ENCODE data around the gene SLC4A8.

The SLC4A8 gene

DNA sequence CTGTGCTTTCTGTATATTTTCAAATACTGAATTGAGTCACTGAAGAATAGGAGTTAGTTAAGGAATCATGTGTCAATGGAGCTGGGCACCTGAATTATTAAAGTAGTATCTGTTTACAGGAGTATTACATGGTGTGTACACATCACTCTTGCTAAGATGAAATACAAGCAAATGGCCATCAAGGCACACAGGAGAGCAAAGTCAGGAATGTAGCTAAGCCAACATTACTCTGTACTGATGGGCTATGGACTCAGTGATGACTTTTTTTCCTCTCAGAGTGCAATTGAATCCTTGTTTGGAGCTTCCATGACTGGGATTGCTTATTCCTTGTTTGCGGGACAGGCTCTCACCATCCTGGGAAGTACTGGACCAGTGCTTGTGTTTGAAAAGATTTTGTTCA lies 45.5 kb downstream of the SLC4A8 start:
- DNase-seq (ENCODE audit: extremely low read depth, low read depth), result no peak
- H3K4me3 ChIP-seq (replicated peaks; ENCODE audit: low read depth, low read length), result no peak overlapping the region
- TF ChIP-seq, protein P1, sequence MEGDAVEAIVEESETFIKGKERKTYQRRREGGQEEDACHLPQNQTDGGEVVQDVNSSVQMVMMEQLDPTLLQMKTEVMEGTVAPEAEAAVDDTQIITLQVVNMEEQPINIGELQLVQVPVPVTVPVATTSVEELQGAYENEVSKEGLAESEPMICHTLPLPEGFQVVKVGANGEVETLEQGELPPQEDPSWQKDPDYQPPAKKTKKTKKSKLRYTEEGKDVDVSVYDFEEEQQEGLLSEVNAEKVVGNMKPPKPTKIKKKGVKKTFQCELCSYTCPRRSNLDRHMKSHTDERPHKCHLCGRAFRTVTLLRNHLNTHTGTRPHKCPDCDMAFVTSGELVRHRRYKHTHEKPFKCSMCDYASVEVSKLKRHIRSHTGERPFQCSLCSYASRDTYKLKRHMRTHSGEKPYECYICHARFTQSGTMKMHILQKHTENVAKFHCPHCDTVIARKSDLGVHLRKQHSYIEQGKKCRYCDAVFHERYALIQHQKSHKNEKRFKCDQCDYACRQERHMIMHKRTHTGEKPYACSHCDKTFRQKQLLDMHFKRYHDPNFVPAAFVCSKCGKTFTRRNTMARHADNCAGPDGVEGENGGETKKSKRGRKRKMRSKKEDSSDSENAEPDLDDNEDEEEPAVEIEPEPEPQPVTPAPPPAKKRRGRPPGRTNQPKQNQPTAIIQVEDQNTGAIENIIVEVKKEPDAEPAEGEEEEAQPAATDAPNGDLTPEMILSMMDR (IDR thresholded peaks at IDR 0.05; ENCODE audit: low read depth, low read length, missing control alignments), result no peak

DNA sequence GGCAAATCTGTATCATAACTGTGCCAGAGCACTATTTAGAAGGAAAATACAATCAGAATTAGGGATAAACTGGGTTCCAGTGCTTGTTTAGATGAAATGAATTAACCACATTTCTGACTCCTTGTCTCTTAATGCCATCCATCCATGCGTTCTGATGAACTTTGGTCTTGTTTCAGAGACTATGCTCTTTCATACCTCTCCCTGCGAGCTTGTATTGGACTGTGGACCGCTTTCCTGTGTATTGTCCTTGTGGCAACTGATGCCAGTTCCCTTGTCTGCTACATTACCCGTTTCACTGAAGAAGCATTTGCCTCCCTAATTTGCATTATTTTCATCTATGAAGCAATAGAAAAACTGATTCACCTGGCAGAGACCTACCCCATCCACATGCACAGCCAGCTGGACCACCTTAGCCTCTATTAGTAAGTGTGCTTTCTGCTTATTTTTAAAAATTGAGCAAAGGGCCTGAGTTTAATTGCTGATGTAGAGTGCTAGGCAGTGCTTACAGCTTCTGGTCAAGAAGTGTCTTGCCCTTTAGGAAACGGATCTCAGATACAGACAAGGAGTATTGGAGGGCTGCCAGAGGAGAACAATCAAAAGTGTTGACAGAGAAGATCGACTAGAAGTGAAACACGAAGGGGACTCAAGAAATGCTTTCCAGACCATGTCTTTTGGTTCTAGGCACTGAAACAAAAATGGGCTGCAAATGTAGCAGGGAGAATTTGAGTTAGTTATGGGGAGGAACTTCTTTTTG lies 46.7 kb downstream of the SLC4A8 start:
- no peak overlapping the region for H3K4me3 ChIP-seq (replicated peaks; ENCODE audit: low read depth, low read length)
- TF ChIP-seq, protein P1 (IDR thresholded peaks at IDR 0.05; ENCODE audit: low read depth, low read length, missing control alignments), result no peak
- DNase-seq (ENCODE audit: extremely low read depth, low read depth), result no peak

DNA sequence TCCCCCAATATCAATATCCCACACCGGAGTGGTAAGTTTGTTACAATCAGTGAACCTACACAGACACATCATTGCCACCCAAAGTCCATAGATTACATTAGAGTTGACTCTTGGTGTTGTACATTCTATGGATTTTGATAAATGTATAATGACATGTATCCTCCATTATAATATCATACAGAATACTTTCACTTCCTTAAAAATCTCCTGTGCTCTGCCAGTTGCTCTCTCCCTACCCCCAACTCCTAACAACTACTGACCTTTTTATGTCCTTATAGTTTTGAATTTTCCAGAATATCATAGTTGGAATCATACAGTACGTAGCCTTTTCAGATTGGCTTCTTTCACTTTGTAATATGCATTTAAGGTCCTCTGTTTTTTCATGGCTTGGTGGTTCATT lies 48.4 kb downstream of the SLC4A8 start:
- TF ChIP-seq, protein P1 (IDR thresholded peaks at IDR 0.05; ENCODE audit: low read depth, low read length, missing control alignments), result no peak
- no peak overlapping the region for H3K4me3 ChIP-seq (replicated peaks; ENCODE audit: low read depth, low read length)
- no peak for DNase-seq (ENCODE audit: extremely low read depth, low read depth)

DNA sequence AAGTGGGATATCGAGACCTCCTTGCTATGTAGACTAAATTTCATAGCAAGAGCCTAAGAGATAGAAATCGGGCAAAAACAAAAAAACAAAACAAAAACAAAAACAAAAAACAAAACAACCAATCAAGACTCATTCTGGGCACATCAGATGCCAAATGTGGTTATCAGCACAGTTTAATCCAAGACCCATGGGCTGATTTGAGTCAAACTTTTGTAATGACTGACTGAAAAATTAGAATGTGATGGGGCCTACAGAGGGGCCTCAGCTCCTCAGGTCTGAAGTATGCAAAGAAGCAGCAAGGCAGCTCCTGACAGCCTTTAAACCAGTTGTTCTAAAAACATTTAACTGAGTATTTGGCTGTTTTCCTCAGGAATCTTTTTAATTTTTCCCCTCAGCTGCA lies 49.3 kb downstream of the SLC4A8 start:
- TF ChIP-seq, protein P1 (IDR thresholded peaks at IDR 0.05; ENCODE audit: low read depth, low read length, missing control alignments), result no peak
- no peak for DNase-seq (ENCODE audit: extremely low read depth, low read depth)
- no peak overlapping the region for H3K4me3 ChIP-seq (replicated peaks; ENCODE audit: low read depth, low read length)

DNA sequence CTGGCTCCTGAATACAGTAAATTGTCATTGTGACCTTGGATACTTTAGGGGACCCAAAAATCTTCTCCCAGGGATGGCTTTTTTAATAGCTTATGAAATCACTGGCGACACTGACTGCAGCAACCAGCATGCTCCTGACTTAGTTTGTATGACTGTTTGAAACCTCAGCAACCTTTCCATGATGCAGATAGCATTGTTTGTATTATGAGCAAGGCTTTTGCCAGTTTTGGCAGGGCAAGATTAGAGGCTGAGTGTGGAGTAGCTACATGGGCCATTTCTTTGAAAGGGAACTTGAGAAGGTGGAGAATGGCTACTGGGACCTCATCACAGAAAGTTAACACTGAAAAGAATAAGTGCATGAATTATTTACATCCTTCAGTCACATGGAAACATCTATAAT lies 50.9 kb downstream of the SLC4A8 start:
- no peak for DNase-seq (ENCODE audit: extremely low read depth, low read depth)
- TF ChIP-seq, protein P1 (IDR thresholded peaks at IDR 0.05; ENCODE audit: low read depth, low read length, missing control alignments), result no peak
- no peak overlapping the region for H3K4me3 ChIP-seq (replicated peaks; ENCODE audit: low read depth, low read length)

DNA sequence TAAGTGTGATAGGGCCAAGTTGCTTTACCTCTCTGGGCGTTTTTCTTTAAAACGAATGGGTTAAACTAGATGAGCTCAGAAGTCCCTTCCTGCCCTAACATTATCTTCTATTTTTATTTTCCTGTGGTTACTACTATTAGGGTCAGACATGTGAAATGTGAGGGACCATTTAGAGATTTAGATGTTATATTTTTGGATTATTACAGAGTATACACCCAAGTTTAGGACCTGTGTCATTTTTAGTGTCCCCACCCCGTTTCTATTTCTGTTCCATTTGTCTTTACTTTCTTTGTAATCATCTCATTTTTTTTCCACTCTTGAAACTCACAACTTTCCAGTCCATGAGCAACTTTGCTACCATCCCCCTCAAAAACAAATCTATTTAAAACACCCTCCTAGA lies 56.3 kb downstream of the SLC4A8 start:
- H3K4me3 ChIP-seq (replicated peaks; ENCODE audit: low read depth, low read length), result no peak overlapping the region
- no peak for DNase-seq (ENCODE audit: extremely low read depth, low read depth)
- TF ChIP-seq, protein P1 (IDR thresholded peaks at IDR 0.05; ENCODE audit: low read depth, low read length, missing control alignments), result no peak

All from HFF-Myc (cell line).